COLO668 (cell line): ENCODE data around the gene LY9.
A peak's percentile ranks its signal among the peaks of the same experiment; 100 is the strongest.

ENCODE experiments used
- DNase-seq: peaks from one replicate; lab custom pipeline; 2025; ENCODE audit not compliant: unreplicated experiment; lab: John Stamatoyannopoulos, UW

The LY9 gene

DNA sequence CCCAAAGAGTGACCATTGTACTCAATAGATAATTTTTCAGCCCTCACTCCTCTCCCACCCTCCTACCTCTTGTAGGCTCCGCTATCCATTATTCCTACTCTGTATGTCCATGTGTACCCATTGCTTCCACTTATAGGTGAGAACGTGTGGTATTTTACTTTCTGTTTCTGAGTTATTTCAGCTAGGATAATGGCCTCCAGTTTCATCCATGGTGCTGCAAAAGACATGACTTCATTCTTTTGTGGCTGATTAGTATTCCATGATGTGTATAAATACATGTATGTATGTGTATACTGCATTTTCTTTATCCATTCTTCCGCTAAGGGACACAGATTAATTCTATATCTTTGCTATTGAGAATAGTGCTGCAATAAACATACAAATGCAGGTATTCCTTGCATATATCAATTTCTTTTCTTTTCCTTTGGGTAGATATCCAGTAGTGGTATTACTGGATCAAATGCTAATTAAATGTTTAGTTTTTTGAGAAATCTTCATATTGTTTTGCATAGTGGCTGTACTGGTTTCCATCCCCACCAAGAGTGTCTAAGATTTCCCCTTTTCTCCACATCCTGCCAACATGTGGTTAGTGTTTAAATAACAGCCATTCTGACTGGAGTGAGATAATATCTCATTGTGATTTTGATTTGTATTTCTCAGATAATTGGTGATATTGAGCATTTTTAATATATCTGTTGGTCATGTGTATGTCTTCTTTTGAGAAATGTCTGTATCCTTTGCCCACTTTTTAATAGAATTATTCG lies 4.9 kb downstream of the LY9 start:
- no peak for DNase-seq

DNA sequence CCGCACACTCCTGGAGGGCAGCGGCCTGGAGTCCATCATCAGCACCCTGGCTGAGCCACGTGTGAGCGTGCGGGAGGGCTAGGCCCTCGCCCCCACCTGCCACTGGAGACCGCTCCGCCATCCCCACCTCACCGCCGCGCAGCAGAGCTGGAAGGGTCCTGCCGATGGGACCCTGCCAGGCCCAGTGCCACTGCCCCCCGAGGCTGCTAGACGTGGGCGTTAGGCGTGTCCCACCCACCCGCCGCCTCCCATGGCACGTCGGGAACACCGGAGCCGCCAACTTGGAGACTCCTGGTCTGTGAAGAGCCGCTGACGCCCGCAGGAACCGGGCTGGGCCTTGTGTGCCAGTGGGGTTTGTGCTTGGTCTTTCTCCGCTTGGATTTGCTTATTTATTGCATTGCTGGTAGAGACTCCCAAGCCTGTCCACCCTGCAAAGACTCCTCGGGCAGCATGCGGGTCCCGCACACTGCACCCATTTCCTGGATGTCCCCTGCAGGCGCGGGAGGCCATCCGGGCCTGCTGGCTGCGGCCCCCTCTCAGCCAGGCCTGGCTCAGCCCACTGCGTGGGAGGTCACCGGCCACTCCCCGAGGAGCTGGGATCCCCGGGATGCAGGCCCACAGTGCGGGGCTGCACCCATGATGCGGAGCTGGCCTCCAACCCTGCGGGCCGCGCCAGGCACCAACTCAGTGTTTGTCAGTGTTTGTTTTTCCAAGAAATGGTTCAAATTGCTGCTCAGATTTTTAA lies 6.0 kb downstream of the LY9 start:
- DNase-seq: no peak

DNA sequence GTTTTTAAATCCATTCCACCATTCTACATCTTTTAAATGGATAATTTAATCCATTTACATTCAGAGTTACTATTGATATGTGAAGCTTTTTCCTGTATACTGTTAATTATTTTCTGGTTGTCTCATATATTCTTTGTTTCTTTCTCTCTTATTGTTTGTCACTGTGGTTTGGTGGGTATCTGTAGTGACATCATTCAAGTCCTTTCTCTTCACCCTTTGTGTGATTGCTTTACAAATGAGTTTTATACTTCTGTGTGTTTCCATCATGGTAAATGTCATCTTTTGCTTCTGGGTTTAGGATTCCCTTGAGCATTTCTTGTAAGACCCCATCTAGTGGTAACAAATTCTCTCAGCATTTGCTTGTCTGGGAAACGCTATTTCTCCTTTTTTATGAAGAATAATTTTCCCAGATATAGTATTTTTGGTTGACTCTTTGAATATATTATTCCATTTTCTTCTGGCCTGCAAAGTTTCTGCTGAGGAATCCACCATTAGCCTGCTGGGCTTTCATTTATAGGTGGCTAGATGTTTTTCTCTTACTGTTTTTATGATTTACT lies 10.2 kb downstream of the LY9 start:
- no peak for DNase-seq

DNA sequence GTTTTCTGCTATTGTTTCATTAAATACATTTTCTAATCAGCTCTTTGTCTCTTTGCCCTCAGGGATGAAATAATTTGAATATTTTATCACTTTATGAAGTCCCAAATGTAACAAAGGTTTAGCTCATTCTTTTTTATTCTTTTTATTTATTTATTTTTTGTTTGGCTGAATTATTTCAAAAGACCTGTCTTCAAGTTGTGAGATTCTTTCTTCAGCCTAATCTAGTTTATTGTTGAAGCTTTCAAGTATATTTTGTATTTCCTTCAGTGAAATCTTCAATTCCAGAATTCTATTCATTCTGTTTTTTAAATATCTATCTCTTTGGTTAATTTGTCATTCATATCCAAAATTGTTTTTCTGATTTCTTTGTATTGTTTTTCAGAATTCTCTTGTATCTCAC lies 10.8 kb downstream of the LY9 start:
- DNase-seq: no peak

DNA sequence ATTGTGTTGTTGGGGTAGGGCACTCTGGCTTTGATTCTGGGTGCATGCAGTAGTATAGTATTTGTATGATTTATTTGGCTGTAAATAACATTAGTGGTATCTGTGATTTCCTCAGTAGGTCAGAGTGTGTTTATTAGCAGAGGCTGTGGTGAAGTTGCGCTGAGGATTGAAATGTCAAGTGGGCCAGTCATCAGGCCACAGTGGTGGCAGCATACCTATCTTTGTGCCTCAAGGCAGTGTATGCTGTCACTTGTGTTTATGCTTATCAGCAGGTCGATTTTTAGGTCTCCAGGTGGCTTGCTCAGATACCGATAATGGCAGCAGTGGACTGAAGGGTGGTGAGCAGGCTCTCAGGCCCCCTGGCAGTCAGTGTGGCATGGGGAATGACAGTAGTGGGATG lies 11.3 kb downstream of the LY9 start:
- no peak for DNase-seq

DNA sequence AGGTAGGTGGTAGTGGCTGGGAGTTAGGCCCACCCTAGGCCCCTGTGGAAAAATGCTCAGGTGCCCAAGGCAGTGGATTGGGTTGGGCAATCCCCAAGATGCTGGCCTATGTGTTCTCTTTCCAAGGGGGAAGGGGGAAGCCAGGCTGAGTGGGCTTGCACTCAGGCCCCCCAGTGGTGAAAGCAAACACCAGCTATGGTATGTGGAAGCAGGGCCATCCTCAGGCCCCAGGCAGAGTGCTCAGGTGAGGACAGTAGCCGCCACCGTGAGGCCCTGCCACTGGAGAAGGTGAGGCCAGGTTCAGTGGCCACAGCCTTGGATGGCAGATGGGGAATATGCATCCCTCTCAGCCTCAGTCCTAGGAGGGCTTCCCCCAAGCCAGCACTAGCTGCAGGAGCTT lies 11.8 kb downstream of the LY9 start:
- no peak for DNase-seq

DNA sequence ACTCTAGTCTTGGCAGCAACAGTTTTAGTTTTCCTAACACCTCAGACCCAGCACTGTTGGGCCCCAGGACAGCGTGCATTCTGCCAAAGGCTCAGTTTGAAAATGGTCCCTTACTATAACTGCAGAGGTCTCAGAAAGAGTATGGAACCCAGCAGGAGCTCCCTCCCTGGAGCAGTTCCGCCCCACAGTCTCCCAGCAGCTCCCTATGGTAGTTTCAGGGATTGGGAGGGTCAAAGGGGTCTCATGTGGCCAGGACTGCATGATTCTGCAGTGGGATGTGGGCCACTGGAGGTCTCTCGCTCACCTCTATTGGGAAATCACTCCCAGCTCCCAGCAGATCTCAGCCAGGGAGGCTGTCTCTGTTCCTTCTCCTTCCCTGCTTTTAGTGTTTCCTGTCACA lies 12.3 kb downstream of the LY9 start:
- DNase-seq: no peak

DNA sequence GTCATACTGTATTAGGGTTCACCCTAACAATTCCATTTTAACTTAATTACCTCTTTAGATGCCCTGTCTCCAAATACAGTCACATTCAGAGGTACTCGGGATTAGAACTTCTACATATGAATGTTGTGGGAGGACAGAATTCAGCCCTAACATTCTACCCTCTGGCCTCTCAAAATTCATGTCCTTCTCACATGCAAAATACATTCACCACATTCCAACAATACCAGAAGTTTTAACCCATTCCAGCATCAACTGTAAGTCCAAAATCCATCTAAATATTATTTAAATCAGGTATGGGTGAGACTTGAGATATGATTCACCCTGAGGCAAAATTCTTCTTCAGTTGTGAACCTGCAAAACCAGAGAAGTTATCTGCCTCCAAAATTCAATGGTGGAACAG lies 14.5 kb downstream of the LY9 start:
- DNase-seq: no peak

DNA sequence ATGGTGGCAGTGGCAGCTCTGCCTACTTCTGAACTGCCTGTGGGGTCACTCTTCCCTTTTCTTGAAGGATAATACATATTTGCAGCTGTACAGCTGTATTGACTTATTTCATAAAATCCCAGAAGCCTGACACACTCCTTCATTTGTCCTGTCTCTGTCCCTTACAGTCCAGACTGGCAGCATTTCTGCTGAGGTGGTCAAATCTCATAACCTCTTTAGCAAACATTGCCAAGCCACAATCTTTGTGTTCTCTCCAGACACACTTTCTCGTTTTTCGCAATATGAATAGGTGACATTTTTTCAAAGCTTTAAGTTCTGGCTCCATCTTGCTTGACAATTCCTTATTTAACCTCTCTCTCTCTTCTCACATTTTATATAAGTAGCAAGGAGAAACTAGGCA lies 15.2 kb downstream of the LY9 start:
- DNase-seq: no peak

DNA sequence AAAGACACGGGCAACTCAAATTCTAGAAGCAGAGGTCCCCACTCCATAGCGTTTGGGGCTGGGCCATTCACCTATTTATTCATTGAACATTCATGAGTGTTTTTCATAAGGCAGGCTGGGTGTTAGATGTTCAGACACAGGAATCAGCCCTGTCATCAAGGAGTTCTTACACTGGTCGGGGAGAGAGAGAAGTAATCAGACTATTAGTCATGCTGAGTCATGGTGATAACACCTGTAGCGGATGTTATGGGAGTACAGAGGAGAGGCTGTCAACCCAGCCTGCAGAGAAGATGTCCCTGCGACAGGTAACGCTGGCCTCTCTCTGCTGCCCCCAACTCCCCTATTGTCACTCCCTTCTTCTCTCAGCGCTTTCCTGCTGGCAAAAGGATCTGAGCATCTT lies 17.2 kb downstream of the LY9 start:
- DNase-seq: no peak

DNA sequence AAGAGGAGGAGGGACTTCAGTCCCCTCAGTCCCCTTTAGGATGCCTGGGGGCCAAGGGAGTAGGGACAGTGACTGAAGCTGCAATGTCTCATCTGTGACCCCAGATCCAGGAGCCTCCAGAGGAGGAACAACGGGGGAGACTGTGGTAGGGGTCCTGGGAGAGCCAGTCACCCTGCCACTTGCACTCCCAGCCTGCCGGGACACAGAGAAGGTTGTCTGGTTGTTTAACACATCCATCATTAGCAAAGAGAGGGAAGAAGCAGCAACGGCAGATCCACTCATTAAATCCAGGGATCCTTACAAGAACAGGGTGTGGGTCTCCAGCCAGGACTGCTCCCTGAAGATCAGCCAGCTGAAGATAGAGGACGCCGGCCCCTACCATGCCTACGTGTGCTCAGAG lies 18.3 kb downstream of the LY9 start:
- DNase-seq: no peak

DNA sequence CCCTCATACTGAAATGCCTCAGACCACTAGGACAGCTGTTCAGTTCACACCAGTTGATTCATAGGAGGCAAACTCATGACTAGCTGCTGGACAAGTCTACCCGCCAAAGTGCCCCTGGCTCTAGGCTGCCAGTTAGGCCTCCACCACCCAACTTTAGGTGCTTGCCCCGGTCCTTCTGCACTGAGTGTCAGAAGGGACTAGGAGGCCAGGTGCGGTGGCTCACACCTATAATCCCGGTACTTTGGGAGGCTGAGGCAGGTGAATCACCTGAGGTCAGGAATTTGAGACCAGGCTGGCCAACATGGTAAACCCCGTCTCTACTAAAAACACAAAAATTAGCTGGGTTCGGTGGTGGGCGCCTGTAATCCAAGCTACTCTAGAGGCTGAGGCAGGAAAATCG lies 18.9 kb downstream of the LY9 start:
- DNase-seq: no peak

DNA sequence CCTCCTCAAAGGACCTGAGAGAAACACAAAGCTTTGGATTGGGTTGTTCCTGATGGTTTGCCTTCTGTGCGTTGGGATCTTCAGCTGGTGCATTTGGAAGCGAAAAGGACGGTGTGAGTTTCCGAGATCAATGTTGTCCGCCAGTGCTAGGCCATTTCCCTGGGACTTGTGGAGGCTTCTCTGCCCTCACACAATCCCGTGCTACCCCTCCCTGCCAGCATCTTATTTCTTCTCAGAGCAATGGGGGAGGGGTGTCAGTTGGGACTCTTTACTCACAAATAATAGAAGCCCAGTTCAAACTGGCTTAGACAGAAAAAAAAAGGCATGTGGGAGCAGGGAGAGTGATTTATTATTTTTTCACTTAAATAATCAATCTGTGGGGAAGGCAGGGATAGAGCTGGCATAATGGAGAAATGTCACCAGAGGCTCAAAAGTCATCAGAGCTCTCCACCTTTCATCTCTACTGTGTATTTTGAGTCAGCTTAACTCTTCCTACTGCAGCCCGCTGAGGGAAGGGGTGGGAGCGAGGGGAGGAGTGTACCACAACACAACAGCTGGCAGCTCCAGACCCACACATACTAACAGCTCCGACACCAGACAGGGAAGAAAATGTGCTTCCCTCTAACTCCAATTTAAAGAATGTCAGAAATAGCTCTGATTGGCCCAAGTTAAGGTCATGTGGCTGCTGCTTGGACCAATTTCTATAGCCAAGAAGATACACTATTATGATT lies 22.4 kb downstream of the LY9 start:
- DNase-seq: no peak

DNA sequence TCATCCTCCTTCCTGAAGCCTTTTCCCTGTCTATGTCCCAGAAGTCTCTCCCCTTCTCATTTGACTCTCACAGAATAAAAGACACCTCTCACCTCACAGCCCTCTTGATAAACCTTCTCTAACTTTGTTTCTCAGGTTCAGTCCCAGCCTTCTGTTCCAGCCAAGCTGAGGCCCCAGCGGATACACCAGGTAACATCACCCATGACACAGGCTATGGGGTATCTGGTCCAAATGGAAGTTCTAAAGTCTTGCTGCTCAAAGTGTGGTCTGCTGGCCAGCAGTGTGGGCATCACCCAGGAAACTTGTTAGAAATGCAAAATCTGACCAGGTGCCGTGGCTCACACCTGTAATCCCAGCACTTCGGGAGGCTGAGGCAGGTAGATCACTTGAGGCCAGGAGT lies 23.2 kb downstream of the LY9 start:
- no peak for DNase-seq

DNA sequence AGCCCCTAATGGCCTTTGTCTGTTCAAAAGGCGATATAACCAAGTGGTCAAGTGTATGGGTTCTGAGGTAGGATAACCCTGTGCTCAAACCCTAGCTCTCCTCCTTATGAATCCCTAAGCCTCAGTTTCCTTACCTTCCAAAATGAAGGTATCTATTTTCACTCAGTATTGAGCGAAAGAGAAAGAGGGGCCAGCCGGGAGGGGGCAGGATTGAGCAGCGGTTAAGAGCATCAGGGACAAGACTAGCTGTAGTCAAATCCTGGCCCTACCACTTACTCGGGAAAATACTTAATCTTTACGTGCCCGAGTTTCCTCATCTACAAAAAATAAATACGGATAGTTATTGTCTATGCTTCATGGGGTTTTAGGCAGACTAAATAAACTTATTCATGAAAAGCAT lies 25.7 kb downstream of the LY9 start:
- DNase-seq: no peak

DNA sequence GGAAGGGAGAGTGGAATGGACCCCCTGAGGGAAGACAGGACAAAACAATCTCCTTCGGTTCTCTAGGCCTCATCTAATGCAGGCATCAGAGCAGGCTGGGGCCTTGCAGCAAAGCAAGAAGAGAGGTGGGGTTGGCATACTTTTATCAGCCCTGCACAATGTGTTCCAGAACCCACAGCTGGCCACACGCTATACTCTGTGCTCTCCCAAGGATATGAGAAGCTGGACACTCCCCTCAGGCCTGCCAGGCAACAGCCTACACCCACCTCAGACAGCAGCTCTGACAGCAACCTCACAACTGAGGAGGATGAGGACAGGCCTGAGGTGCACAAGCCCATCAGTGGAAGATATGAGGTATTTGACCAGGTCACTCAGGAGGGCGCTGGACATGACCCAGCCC lies 27.3 kb downstream of the LY9 start:
- no peak for DNase-seq

DNA sequence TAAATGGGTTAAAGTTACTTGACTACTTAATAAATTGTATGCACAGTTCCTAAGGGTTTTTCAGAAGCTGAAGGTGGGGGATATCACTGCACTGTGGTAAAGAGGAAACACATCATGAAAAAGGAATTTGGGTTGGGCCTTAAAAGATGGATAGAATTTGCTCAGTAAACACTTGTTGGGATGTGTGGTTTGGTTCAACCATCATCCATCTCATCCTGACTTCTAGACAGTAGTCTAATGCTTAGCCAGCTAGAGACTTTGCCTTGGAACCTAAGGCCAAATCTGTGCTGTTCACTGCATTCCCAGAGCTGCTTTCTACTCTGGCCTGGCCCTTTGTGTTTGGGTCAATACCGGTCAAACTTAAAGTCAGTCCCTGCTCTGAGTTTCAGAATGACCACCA lies 30.6 kb downstream of the LY9 start:
- no peak for DNase-seq

DNA sequence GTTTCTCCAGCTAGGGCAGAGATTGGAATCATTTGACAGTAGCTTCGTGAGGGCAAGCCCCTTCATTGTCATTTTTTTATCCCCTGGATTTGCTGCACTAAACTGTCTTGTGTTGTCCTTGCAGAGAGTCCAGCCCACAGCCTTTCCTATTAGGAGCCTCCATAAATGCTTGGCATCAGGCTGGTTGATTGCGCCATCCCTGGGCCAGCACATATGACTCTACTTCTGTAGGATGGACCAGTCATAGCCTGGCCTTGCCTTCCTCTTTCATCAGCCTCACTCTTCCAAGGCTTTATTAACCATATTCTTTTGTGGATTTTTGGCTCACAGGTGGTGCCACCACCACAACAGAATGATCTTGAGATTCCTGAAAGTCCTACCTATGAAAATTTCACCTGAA lies 31.4 kb downstream of the LY9 start:
- DNase-seq: no peak

DNA sequence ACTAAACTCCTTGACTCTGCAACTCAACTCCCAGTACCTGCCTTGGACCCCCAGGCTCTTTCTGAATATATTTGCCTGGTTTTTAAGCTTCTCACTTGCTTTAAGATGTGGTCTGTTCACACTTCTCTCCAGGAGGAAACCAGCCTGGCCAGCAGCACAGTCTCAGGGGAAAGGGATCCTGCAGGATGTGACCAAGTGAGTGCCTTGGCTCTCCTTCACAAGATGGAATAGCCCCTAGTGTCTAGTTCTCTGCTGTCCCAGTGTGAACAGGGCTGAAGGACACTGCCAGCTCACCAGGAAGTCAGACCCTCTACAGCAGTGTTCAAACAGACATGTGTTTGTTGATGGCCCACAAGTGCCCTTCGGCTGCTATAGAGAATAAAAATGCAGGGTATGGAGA lies 33.8 kb downstream of the LY9 start:
- no peak for DNase-seq

DNA sequence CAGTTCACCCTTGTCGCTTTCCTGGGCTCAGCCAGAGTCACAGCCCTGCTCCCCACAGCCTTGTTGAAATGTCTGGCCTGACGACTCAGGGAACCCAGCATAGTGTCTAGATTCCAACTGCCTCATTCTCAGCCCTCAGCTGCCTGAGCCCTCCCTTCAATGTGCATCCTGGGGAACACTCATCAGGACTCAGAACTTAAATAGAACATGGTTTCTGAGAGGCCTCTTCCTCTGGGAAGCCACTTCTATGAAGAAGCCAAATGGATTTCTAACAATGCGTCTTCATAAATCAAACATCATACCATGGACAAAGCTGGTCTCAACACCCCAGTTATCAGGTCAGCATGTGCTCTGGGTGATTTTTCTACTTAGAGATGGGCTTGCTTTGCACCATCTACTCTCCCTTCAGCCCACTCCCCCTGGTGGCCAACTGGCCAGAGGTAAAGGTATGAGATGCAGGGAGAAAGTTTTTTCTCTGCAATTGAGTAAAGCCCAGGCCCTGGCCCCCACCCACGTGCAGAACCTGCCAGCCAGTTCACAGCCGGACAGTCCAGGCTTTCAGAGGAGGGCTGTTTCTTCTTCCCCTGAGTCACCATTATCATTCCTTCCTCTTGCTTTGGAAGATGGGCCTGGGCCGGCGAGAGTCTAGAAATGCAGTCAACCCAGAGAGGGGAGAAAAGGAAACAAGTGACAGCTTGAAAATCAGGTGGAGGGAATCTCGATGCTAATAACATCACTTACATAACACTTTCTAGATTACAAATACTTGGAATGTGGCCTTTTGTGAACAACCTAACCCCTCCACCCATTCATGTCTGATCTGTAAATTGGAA lies 34.6 kb downstream of the LY9 start:
- peak; percentile 39 for DNase-seq

DNA sequence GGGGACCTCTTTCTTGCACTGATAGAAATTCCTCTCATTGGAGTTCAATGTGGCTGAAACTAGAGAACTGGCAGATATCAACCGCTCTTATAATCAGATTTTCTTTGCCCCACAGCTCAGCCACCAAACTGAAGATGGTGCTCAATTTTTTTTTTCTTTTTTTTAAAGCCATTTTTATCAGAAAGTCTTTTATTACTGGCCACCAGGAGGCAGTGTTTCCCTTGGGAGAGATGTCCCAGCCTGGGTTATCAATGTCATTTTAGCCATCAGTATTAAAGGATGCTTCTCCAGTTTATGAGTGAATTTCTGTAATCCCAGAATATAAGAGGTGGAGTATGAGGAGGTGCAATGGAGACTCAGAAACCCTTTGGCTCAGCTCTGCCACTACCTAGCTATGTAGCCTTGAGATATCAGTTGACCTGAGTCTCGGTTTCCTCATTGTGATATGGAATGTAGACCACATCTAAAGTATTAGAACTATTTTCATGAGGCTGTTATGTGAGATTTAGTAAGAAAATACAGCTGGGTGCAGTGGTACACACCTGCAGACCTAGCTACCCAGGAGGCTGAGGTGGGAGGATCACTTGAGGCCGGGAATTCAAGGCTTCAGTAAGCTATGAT lies 39.1 kb downstream of the LY9 start:
- DNase-seq: peak; percentile 22
